Kidney tubule cell (primary cell): ENCODE data around the gene CORO6.

Experiments used
- DNase-seq: peaks from one replicate; pipeline ENCODE4 v3.0.0-alpha.2; 2018; ENCODE audit warnings: low spot score

Gene CORO6

GRCh38 chr17:29577001-29577370, 45.7 kb downstream of the CORO6 start:
- no peak for DNase-seq

- DNase-seq: no peak
These were observed 46.3 kb downstream of the CORO6 start for GRCh38 chr17:29576214-29577000.

- DNase-seq: no peak
These were observed 47.0 kb downstream of the CORO6 start for GRCh38 chr17:29575511-29576213.

- peak; percentile 40 for DNase-seq
These were observed 47.8 kb downstream of the CORO6 start for GRCh38 chr17:29574732-29575510.

- DNase-seq: no peak
These were observed 48.6 kb downstream of the CORO6 start for GRCh38 chr17:29573871-29574731.

GRCh38 chr17:29573558-29573869, 49.2 kb downstream of the CORO6 start:
- no peak for DNase-seq

- peak; percentile 45 for DNase-seq
These were observed 49.8 kb downstream of the CORO6 start for GRCh38 chr17:29572691-29573557.

GRCh38 chr17:29571883-29572681, 50.6 kb downstream of the CORO6 start:
- no peak for DNase-seq

- DNase-seq: no peak
These were observed 51.2 kb downstream of the CORO6 start for GRCh38 chr17:29571486-29571882.

- no peak for DNase-seq
These were observed 52.2 kb downstream of the CORO6 start for GRCh38 chr17:29570521-29570920.

- DNase-seq: peak; percentile 69
These were observed 53.3 kb downstream of the CORO6 start for GRCh38 chr17:29569245-29569950.

GRCh38 chr17:29568331-29569244, 54.1 kb downstream of the CORO6 start, which contains the start of gene TP53I13:
Gene TP53I13, plus strand, starts transcription at chr17:29568701. Its CDS starts 58 bp downstream, at chr17:29568759.
- DNase-seq: peak; percentile 86

- DNase-seq: peak; percentile 77
These were observed 55.0 kb downstream of the CORO6 start for GRCh38 chr17:29567554-29568330.

GRCh38 chr17:29567304-29567553, 55.5 kb downstream of the CORO6 start:
- no peak for DNase-seq

GRCh38 chr17:29566473-29567303, 56.0 kb downstream of the CORO6 start, which contains the start of gene ABHD15:
Gene ABHD15, minus strand, starts transcription at chr17:29567037. Its CDS starts 71 bp downstream, at chr17:29566966.
- peak; percentile 87 for DNase-seq

GRCh38 chr17:29565643-29566472, 56.9 kb downstream of the CORO6 start:
- peak; percentile 65 for DNase-seq
